H1 (cell line): Measurements from ENCODE around the gene FOXM1. TPM values are rescaled to one million over a fixed set of nuclear protein-coding genes. Genes with fewer than 3 reads are reported as not detected.

Source experiments
- CTBP2 ChIP-seq: IDR thresholded peaks from 2 replicates; pipeline ENCODE4 v1.7.0; 2011; ENCODE audit warnings: borderline replicate concordance, mild to moderate bottlenecking, moderate library complexity, mixed read lengths, low read length; ENCODE audit not compliant: insufficient read depth, insufficient read length
- SP1 ChIP-seq: IDR thresholded peaks from 2 replicates; pipeline ENCODE4 v1.6.1; 2011; ENCODE audit warnings: low read depth, low read length
- polyA plus RNA-seq, 7 experiments: library from polyadenylated mRNA; depleted of rRNA in 3 of 7; stranded (reverse) in 5 of 7; unstranded in 2 of 7; fragments of >200 nt in 5 of 7; fragments of 200-250 nt in 2 of 7; gene quantifications; 1 replicate in 5 of 7; 2 replicates in 1 of 7; 4 replicates in 1 of 7; pipeline versions ENCODE4 v1.2.1 to v1.2.3, GENCODE V29; 2011 to 2013; ENCODE audit warnings: missing spikeins in 2 of 7, mixed read lengths in 2 of 7
- total RNA-seq: library from RNA; stranded (reverse); fragmentation: NEBNext Ultra II Directional; extraction: Animal tissue kit (Norgen Biotek cat#: 25700); gene quantifications from 2 replicates; pipeline ENCODE4 v1.2.1, GENCODE V29; 2021

The FOXM1 gene
- total and polyA plus RNA-seq, 2 of the 8 experiments (the other 6 are each of a cell fraction or from before 2014, with no cell fraction given) = 58.1 to 121 TPM

DNA sequence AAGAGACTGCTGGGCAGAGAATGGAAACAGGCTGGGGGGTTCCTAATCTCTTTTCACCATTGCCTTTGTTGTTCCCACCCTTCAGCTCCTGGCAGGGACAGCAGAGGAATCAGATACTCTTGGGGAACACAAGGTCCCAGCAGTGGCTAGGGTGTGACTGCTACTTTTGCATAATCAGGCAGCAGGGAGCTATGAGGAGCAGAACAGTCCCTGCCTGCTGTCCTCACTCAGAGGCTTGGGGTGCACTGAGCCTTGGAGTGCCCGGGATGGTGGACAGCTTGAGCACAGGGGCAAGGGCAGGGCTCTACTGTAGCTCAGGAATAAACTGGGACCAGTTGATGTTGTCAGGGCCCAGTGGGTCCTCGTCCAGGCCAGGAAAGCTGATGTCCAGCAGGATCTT, 18.6 kb downstream of the FOXM1 start (continued):
- TF ChIP-seq SP1 (no peak), CTBP2 (no peak)
